ENCODE measurements around the gene KRT74. TPM values are rescaled to one million over a fixed set of nuclear protein-coding genes. Genes with fewer than 3 reads are reported as not detected.

KRT74 gene
- total RNA-seq, 1 experiment from 2014 or later: not detected

- ChIA-PET POLR2A (no interaction called here), CTCF (interaction anchor here (1.0 to 2.9 kb wide), 5 partner anchors 115 to 293 kb away, joined by 3 to 12 read pairs (median 6); no protein-coding TSS in a partner anchor)
- no peak for TF ChIP-seq MXD4 (CRISPR knock-in tag; IDR thresholded peaks at IDR 0.05; ENCODE audit: borderline replicate concordance)
- TF ChIP-seq, protein P1, sequence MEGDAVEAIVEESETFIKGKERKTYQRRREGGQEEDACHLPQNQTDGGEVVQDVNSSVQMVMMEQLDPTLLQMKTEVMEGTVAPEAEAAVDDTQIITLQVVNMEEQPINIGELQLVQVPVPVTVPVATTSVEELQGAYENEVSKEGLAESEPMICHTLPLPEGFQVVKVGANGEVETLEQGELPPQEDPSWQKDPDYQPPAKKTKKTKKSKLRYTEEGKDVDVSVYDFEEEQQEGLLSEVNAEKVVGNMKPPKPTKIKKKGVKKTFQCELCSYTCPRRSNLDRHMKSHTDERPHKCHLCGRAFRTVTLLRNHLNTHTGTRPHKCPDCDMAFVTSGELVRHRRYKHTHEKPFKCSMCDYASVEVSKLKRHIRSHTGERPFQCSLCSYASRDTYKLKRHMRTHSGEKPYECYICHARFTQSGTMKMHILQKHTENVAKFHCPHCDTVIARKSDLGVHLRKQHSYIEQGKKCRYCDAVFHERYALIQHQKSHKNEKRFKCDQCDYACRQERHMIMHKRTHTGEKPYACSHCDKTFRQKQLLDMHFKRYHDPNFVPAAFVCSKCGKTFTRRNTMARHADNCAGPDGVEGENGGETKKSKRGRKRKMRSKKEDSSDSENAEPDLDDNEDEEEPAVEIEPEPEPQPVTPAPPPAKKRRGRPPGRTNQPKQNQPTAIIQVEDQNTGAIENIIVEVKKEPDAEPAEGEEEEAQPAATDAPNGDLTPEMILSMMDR (IDR thresholded peaks at IDR 0.05): no peak
- TF ChIP-seq SMAD4 (CRISPR knock-in tag; IDR thresholded peaks at IDR 0.05): no peak
- no peak for TF ChIP-seq HMGA2 (CRISPR knock-in tag; IDR thresholded peaks at IDR 0.05)
- no peak for TF ChIP-seq ZNF532 (CRISPR knock-in tag; IDR thresholded peaks at IDR 0.05; ENCODE audit: borderline replicate concordance)
- TF ChIP-seq RORB (CRISPR knock-in tag; IDR thresholded peaks at IDR 0.05): no peak
- no peak for TF ChIP-seq PREB (CRISPR knock-in tag; IDR thresholded peaks at IDR 0.05; ENCODE audit: borderline replicate concordance)
- TF ChIP-seq EMX1 (CRISPR knock-in tag; IDR thresholded peaks at IDR 0.05): no peak
- TF ChIP-seq NFATC4 (CRISPR knock-in tag; IDR thresholded peaks at IDR 0.05): no peak
- TF ChIP-seq PRRX2 (CRISPR knock-in tag; IDR thresholded peaks at IDR 0.05): no peak
- TF ChIP-seq E2F5 (CRISPR knock-in tag; IDR thresholded peaks at IDR 0.05): no peak
- no peak for TF ChIP-seq NR3C1 (CRISPR knock-in tag; conservative IDR thresholded peaks at IDR 0.05; ENCODE audit: low read depth)
- TF ChIP-seq ZSCAN18 (CRISPR knock-in tag; IDR thresholded peaks at IDR 0.05): no peak
- H3K36me3 Mint-ChIP-seq: no peaks in the 10 kb centered on the region
- no peaks in the 10 kb centered on the region for H3K9me3 Mint-ChIP-seq
- ATAC-seq (no peak), DNase-seq (ENCODE audit: low spot score) (no peak)
- H3K27ac Mint-ChIP-seq: no peak overlapping the region
- H3K4me1 Mint-ChIP-seq: 0 out of 2 replicates have a peak, but pooled peaks cover 2% of the 10 kb centered on the region
- no peak overlapping the region for H3K4me3 Mint-ChIP-seq
- H3K27me3 Mint-ChIP-seq (ENCODE audit: low read depth): no peaks in the 10 kb centered on the region
These were observed 3.7 kb upstream of the KRT74 start for GRCh38 chr12:52577316-52577715.

GRCh38 chr12:52575948-52576347, 2.3 kb upstream of the KRT74 start:
- Mint-ChIP-seq H3K4me3 (no peak overlapping the region), H3K36me3 (no peaks in the 10 kb centered on the region), H3K4me1 (0 out of 2 replicates have a peak, but pooled peaks cover 2% of the 10 kb centered on the region), H3K27ac (no peak overlapping the region), H3K27me3 (ENCODE audit: low read depth) (no peaks in the 10 kb centered on the region), H3K9me3 (no peaks in the 10 kb centered on the region)
- ChIA-PET CTCF (interaction anchor here (1.0 to 2.9 kb wide), 4 partner anchors 180 to 295 kb away, joined by 3 to 12 read pairs (median 6); no protein-coding TSS in a partner anchor), POLR2A (no interaction called here)
- DNase-seq (ENCODE audit: low spot score): no peak
- no peak for ATAC-seq
- TF ChIP-seq NFE2L1 (CRISPR knock-in tag; IDR thresholded peaks at IDR 0.05): no peak
- no peak for TF ChIP-seq FOXP4 (CRISPR knock-in tag; IDR thresholded peaks at IDR 0.05)
- no peak for TF ChIP-seq ZNF219 (CRISPR knock-in tag; IDR thresholded peaks at IDR 0.05; ENCODE audit: borderline replicate concordance)
- TF ChIP-seq, protein P2, sequence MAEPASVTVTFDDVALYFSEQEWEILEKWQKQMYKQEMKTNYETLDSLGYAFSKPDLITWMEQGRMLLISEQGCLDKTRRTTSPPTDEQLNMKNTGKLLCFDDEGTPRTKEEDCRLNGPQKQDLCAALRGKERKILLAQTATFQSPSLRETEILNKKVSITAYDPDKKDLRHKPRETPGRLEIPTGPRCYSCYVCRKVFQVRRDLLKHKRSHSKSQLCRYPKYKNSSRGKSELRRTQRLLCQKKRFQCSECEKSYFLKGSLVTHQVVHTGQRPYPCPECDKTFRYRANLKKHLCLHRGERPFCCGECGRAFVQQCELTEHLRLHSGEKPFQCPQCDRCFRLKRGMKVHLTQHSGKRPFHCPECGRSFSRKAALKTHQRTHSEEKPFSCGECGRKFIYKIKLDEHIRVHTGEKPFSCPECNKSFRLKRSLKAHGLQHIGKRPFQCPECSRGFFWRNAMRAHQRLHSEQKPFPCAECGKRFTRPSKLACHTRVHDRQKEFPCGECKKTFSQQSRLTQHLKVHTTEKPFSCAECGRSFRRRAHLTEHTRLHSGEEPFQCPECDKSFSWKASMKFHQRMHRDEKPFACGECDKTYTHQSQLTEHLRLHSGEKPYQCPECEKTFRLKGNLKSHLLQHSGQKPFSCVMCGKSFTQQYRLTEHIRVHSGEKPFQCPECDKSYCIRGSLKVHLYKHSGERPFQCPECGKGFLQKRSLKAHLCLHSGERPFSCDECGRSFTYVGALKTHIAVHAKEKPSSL (CRISPR knock-in tag; conservative IDR thresholded peaks at IDR 0.05): no peak
- no peak for TF ChIP-seq ZNF281 (CRISPR knock-in tag; IDR thresholded peaks at IDR 0.05)
- TF ChIP-seq NR1H2 (CRISPR knock-in tag; IDR thresholded peaks at IDR 0.05): no peak
